ENCODE data around the gene PIGK. TPM values are rescaled to one million over a fixed set of nuclear protein-coding genes. Genes with fewer than 3 reads are reported as not detected.

PIGK gene
- total and polyA plus RNA-seq, 5 donors from 2014 or later: 18.4 to 68.9 (median 55.9) TPM

DNA sequence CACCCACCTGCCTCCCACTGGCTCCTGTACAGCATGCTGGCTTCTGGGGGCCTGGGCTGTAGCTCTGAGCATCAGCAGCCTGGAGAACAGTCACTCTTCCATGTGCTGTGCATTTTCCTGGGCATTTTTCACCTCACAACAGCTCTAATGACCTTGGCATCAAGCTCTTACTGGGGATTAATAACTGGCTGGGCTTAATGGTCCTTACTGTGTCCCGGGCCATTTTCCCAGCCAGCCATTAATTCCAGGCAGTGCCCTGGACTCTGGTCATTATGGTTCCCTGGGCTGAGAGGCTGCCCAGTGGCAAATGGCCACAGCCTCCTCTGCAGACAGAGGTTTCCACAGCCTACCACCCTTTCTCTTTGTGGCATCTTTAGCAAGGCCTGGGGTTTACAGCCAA lies 180.1 kb downstream of the PIGK start:
- H3K4me3 ChIP-seq (ENCODE audit: low read depth, low read length): no peak overlapping the region
- no peak for ATAC-seq (ENCODE audit: low read depth in 2 of 2)
- peaks cover 0 to 7% (median 2%) of the 10 kb centered on the region in 7 donors for H3K9me3 Mint-ChIP-seq
- H3K4me1 ChIP-seq (ENCODE audit: control insufficient read depth, insufficient read depth, low read length, poor library complexity, severe bottlenecking): no peaks in the 10 kb centered on the region
- no peak overlapping the region for H3K27ac ChIP-seq (ENCODE audit: insufficient read depth, low read length, poor library complexity, severe bottlenecking)
- H3K4me1 Mint-ChIP-seq: no peaks in the 10 kb centered on the region
- no peaks in the 10 kb centered on the region for H3K27me3 ChIP-seq (ENCODE audit: control insufficient read depth, insufficient read depth, low read length)
- H3K9me3 ChIP-seq (ENCODE audit: control insufficient read depth in 2 of 2, low read length in 2 of 2): peaks cover 0 to 4% of the 10 kb centered on the region in 2 experiments
- H3K4me3 Mint-ChIP-seq: no peak overlapping the region
- no peak overlapping the region for H3K27ac Mint-ChIP-seq
- no peak for DNase-seq
- H3K27me3 Mint-ChIP-seq: no peaks in the 10 kb centered on the region
- no peaks in the 10 kb centered on the region for H3K36me3 ChIP-seq (ENCODE audit: control insufficient read depth, insufficient read depth, low read length)
- no peaks in the 10 kb centered on the region for H3K36me3 Mint-ChIP-seq

Other genes starting within 250 kb of the PIGK start
- gene AK5, start 62.6 kb upstream of the PIGK start, total RNA-seq: 7.3 TPM
- gene AK5, start 62.6 kb upstream of the PIGK start, polyA plus RNA-seq: 10 to 100 TPM in 2 of 4 donors, 1 to 10 TPM in 2; 8.9 to 22.5 (median 14.2) TPM

Measured in CD4-positive, CD25-positive, alpha-beta regulatory T cell (primary cell).